Measurements from ENCODE around the gene PLD1. TPM values are rescaled to one million over a fixed set of nuclear protein-coding genes. Genes with fewer than 3 reads are reported as not detected.

The PLD1 gene
- total RNA-seq, 1 experiment from 2014 or later, result 5.3 TPM

GRCh38 chr3:171835116-171835515 is 24.8 kb upstream of the PLD1 start:
- Mint-ChIP-seq H3K27ac (ENCODE audit: unreplicated experiment) (no peak overlapping the region), H3K27me3 (ENCODE audit: insufficient read depth, unreplicated experiment) (no peaks in the 10 kb centered on the region), H3K4me3 (ENCODE audit: unreplicated experiment) (no peak overlapping the region), H3K4me1 (ENCODE audit: low read depth, unreplicated experiment) (peaks cover 7% of the 10 kb centered on the region), H3K9me3 (ENCODE audit: unreplicated experiment) (no peaks in the 10 kb centered on the region), H3K36me3 (ENCODE audit: insufficient read depth, unreplicated experiment) (no peaks in the 10 kb centered on the region)
- ChIA-PET POLR2A (no interaction called here), CTCF (interaction anchor here (0.6 kb wide), 1 partner anchor 633 kb away, joined by 3 read pairs; no protein-coding TSS in a partner anchor)
- peaks cover 12% of the 10 kb centered on the region for H3K4me1 ChIP-seq
- intact Hi-C loops (cut with micrococcal nuclease; ENCODE audit: unreplicated experiment), result no loop called here
- H3K4me3 ChIP-seq (ENCODE audit: low read depth, low read length), result no peak overlapping the region
- no TSS peak for BruUV-seq (replicated peaks)
- no peaks in the 10 kb centered on the region for H3K9me3 ChIP-seq
- no peaks in the 10 kb centered on the region for H3K27me3 ChIP-seq (replicated peaks; ENCODE audit: control insufficient read depth, insufficient read depth, low read length)
- DNase-seq, result no peak
- TF ChIP-seq, protein P1, sequence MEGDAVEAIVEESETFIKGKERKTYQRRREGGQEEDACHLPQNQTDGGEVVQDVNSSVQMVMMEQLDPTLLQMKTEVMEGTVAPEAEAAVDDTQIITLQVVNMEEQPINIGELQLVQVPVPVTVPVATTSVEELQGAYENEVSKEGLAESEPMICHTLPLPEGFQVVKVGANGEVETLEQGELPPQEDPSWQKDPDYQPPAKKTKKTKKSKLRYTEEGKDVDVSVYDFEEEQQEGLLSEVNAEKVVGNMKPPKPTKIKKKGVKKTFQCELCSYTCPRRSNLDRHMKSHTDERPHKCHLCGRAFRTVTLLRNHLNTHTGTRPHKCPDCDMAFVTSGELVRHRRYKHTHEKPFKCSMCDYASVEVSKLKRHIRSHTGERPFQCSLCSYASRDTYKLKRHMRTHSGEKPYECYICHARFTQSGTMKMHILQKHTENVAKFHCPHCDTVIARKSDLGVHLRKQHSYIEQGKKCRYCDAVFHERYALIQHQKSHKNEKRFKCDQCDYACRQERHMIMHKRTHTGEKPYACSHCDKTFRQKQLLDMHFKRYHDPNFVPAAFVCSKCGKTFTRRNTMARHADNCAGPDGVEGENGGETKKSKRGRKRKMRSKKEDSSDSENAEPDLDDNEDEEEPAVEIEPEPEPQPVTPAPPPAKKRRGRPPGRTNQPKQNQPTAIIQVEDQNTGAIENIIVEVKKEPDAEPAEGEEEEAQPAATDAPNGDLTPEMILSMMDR (IDR thresholded peaks at IDR 0.05; ENCODE audit: insufficient read depth in 1 of 2, low read depth in 1 of 2, low read length in 1 of 2, severe bottlenecking in 1 of 2, unreplicated experiment in 1 of 2), result no peak
- no peaks in the 10 kb centered on the region for H3K36me3 ChIP-seq (ENCODE audit: control insufficient read depth, insufficient read depth, low read length)

DNA sequence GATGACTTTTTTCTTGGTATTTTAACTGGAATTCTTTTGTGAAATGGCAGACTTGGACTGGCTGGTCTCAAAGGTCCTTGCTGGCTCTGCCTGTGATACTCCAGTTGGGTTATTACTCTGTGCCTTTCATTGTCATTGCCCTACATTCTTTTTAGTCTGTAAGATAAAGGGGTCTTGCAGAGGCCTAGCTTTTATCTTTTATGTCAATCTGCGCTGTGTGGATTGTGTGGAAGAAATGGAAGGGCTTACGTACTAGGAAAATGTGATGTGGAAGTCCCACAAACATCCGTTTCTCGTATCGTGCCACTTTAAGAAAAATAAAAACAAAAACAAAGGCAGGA is 24.1 kb upstream of the PLD1 start:
- BruUV-seq (replicated peaks), result no TSS peak
- Histone ChIP-seq H3K4me1 (peaks cover 12% of the 10 kb centered on the region), H3K9me3 (no peaks in the 10 kb centered on the region), H3K4me3 (ENCODE audit: low read depth, low read length) (no peak overlapping the region), H3K36me3 (ENCODE audit: control insufficient read depth, insufficient read depth, low read length) (no peaks in the 10 kb centered on the region), H3K27me3 (replicated peaks; ENCODE audit: control insufficient read depth, insufficient read depth, low read length) (no peaks in the 10 kb centered on the region)
- CTCF ChIA-PET, result interaction anchor here (0.6 to 1.1 kb wide), 8 partner anchors 24 to 873 kb away, joined by 3 to 14 read pairs (median 4); partner anchors contain the start of gene PLD1
- Mint-ChIP-seq H3K27ac (ENCODE audit: unreplicated experiment) (no peak overlapping the region), H3K27me3 (ENCODE audit: insufficient read depth, unreplicated experiment) (no peaks in the 10 kb centered on the region), H3K9me3 (ENCODE audit: unreplicated experiment) (no peaks in the 10 kb centered on the region), H3K36me3 (ENCODE audit: insufficient read depth, unreplicated experiment) (no peaks in the 10 kb centered on the region), H3K4me1 (ENCODE audit: low read depth, unreplicated experiment) (peaks cover 7% of the 10 kb centered on the region), H3K4me3 (ENCODE audit: unreplicated experiment) (no peak overlapping the region)
- POLR2A ChIA-PET, result no interaction called here
- no peak for DNase-seq
- TF ChIP-seq, protein P1 (IDR thresholded peaks at IDR 0.05; ENCODE audit: insufficient read depth in 1 of 2, low read depth in 1 of 2, low read length in 1 of 2, severe bottlenecking in 1 of 2, unreplicated experiment in 1 of 2), result no peak
- intact Hi-C loops (cut with micrococcal nuclease; ENCODE audit: unreplicated experiment), result loop anchor here (1.0 to 5.0 kb wide), 6 partner anchors 62 to 872 kb away; no protein-coding TSS in a partner anchor

DNA sequence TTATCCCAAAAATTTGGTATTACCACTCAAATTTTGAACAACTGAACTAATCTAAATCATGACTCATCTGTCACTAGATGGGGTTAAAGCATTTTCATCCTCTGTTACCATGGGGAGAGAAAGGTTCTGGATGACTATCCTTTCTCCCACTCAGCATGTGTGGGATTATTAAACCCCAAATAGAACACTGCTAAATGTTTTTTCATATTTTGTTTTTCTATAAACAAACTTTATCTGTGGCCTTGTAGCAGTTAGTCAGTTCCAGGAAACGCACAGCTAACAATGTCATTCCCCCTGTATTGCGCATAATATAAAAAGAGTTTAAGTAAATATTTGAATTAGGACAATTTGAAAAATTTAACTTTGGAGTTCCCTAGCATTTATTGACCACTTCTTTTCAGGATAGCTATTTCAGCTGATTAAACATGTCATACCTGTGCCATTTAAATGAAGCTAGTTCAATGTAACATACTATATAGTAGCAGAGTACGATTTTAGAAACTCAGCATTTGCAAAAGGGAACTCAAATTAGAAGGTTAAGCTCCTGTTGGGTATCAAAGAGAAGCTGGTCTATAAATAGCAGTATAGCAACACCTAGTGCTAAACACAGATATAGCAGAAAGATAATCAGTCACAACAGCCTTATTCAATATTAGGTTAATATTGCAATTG is 23.6 kb upstream of the PLD1 start:
- Mint-ChIP-seq H3K4me3 (ENCODE audit: unreplicated experiment) (no peak overlapping the region), H3K27ac (ENCODE audit: unreplicated experiment) (no peak overlapping the region), H3K9me3 (ENCODE audit: unreplicated experiment) (no peaks in the 10 kb centered on the region), H3K27me3 (ENCODE audit: insufficient read depth, unreplicated experiment) (no peaks in the 10 kb centered on the region), H3K36me3 (ENCODE audit: insufficient read depth, unreplicated experiment) (no peaks in the 10 kb centered on the region), H3K4me1 (ENCODE audit: low read depth, unreplicated experiment) (peaks cover 7% of the 10 kb centered on the region)
- ChIA-PET CTCF (interaction anchor here (0.7 to 1.1 kb wide), 8 partner anchors 23 to 872 kb away, joined by 3 to 14 read pairs (median 4); partner anchors contain the start of gene PLD1), POLR2A (no interaction called here)
- TF ChIP-seq, protein P1 (IDR thresholded peaks at IDR 0.05; ENCODE audit: insufficient read depth in 1 of 2, low read depth in 1 of 2, low read length in 1 of 2, severe bottlenecking in 1 of 2, unreplicated experiment in 1 of 2), result peak in 1 of 2 experiments; percentile 20
- DNase-seq, result peak in 1 of 2 experiments; percentile 8
- Histone ChIP-seq H3K36me3 (ENCODE audit: control insufficient read depth, insufficient read depth, low read length) (no peaks in the 10 kb centered on the region), H3K9me3 (no peaks in the 10 kb centered on the region), H3K27me3 (replicated peaks; ENCODE audit: control insufficient read depth, insufficient read depth, low read length) (no peaks in the 10 kb centered on the region), H3K4me1 (peaks cover 12% of the 10 kb centered on the region), H3K4me3 (ENCODE audit: low read depth, low read length) (no peak overlapping the region)
- BruUV-seq (replicated peaks), result no TSS peak
- intact Hi-C loops (cut with micrococcal nuclease; ENCODE audit: unreplicated experiment), result loop anchor here (1.0 to 5.0 kb wide), 6 partner anchors 62 to 872 kb away; no protein-coding TSS in a partner anchor

All from Caco-2 (cell line).